T-cell (primary cell): ENCODE measurements around the gene IWS1. TPM values are rescaled to one million over a fixed set of nuclear protein-coding genes. Genes with fewer than 3 reads are reported as not detected.

Experiments
- ATAC-seq, 4 experiments: fragments of 200-7000 bp in 3 of 4; fragments of 150-1000 bp in 1 of 4; cut with Tn5 transposase; replicated peaks in 1 of 4; 1 replicate in 3 of 4; 2 replicates in 1 of 4; pipeline ENCODE4 v1.10.0; 2021; ENCODE audit warnings: moderate library complexity in 3 of 4, mild to moderate bottlenecking in 2 of 4, moderate number of reproducible peaks in 1 of 4
- CTCF ChIA-PET, 2 donors: fragments of 300-600 bp; sonication (Branson Sonifier 250); formaldehyde crosslinking; loops; one replicate each; lab custom pipeline; 2022; ENCODE audit warnings: antibody characterized with exemption in 2 of 2; lab: Charles Lee
- POLR2A ChIA-PET, 2 donors: fragments of 300-600 bp; sonication (Branson Sonifier 250); formaldehyde crosslinking; loops; one replicate each; lab custom pipeline; 2022; ENCODE audit warnings: antibody characterized with exemption in 2 of 2; lab: Charles Lee
- DNase-seq, 35 experiments: peaks; one replicate each; pipeline versions ENCODE4 v3.0.0 to v3.0.0-alpha.2; 2013 to 2023
- H3K27ac ChIP-seq: one replicate; pipeline ENCODE4 v1.5.1; 2013; ENCODE audit warnings: low read length
- H3K27me3 ChIP-seq, 2 experiments: replicated peaks in 1 of 2; 1 replicate in 1 of 2; 2 replicates in 1 of 2; pipeline versions ENCODE4 v1.6.1 to v1.7.0; 2013; ENCODE audit warnings: low read length in 1 of 2, mixed read lengths in 1 of 2; ENCODE audit not compliant: control insufficient read depth in 2 of 2, insufficient read depth in 2 of 2; ENCODE audit errors: extremely low read depth in 1 of 2
- H3K36me3 ChIP-seq, 2 donors: 1 replicate in 1 of 2; 2 replicates in 1 of 2; pipeline versions ENCODE4 v1.6.1 to v1.7.0; 2013; ENCODE audit warnings: low read length in 1 of 2; ENCODE audit not compliant: control insufficient read depth in 2 of 2, insufficient read depth in 1 of 2; ENCODE audit errors: extremely low read depth in 1 of 2
- H3K4me1 ChIP-seq, 2 experiments: 1 replicate in 1 of 2; 2 replicates in 1 of 2; pipeline versions ENCODE4 v1.6.1 to v1.7.0; 2013; ENCODE audit warnings: low read length in 2 of 2, mixed read lengths in 1 of 2; ENCODE audit not compliant: insufficient read depth in 2 of 2, control insufficient read depth in 1 of 2; ENCODE audit errors: extremely low read depth in 1 of 2
- H3K4me3 ChIP-seq, 2 donors: 1 replicate in 1 of 2; 2 replicates in 1 of 2; pipeline versions ENCODE4 v1.5.1 to v1.7.0; 2013; ENCODE audit warnings: mild to moderate bottlenecking in 2 of 2, low read length in 1 of 2, moderate library complexity in 1 of 2; ENCODE audit not compliant: control insufficient read depth in 1 of 2; ENCODE audit errors: extremely low read depth in 1 of 2
- H3K9me3 ChIP-seq: 2 replicates; pipeline ENCODE4 v1.7.0; 2013
- H3K27ac Mint-ChIP-seq, 2 donors: one replicate each; pipeline ENCODE4 v1.8.0; 2020 to 2021; ENCODE audit warnings: mild to moderate bottlenecking in 2 of 2, mixed read lengths in 2 of 2
- H3K27me3 Mint-ChIP-seq, 2 donors: one replicate each; pipeline ENCODE4 v1.8.0; 2021 to 2022; ENCODE audit warnings: mixed read lengths in 2 of 2
- H3K36me3 Mint-ChIP-seq: one replicate; pipeline ENCODE4 v1.8.0; 2021; ENCODE audit warnings: mixed read lengths
- H3K4me1 Mint-ChIP-seq, 3 donors: one replicate each; pipeline ENCODE4 v1.8.0; 2020 to 2022; ENCODE audit warnings: mixed read lengths in 3 of 3, mild to moderate bottlenecking in 1 of 3
- H3K4me3 Mint-ChIP-seq, 3 donors: one replicate each; pipeline ENCODE4 v1.8.0; 2020 to 2022; ENCODE audit warnings: mild to moderate bottlenecking in 3 of 3, mixed read lengths in 3 of 3, moderate library complexity in 3 of 3
- H3K9me3 Mint-ChIP-seq, 3 donors: one replicate each; pipeline ENCODE4 v1.8.0; 2020 to 2022; ENCODE audit warnings: mixed read lengths in 3 of 3
- WGBS: methylation state at CpG from one replicate; pipeline ENCODE4 v1.1.5; 2013; ENCODE audit warnings: missing lambda C conversion rate; ENCODE audit not compliant: insufficient coverage; 5-methylcytosine and 5-hydroxymethylcytosine counted together
- total RNA-seq, 35 experiments: library from RNA in 6 of 35; stranded (reverse) in 6 of 35; fragments of 120-200 nt in 1 of 35; gene quantifications; one replicate each; pipeline versions ENCODE4 v1.2.1 to v1.2.4 and lab custom pipeline; 2013 to 2026

IWS1 gene
- total RNA-seq, 5 donors from 2014 or later (not counting 1 experiment from before 2014, with no cell fraction given) = 20.8 to 47.1 (median 42.6) TPM

DNA sequence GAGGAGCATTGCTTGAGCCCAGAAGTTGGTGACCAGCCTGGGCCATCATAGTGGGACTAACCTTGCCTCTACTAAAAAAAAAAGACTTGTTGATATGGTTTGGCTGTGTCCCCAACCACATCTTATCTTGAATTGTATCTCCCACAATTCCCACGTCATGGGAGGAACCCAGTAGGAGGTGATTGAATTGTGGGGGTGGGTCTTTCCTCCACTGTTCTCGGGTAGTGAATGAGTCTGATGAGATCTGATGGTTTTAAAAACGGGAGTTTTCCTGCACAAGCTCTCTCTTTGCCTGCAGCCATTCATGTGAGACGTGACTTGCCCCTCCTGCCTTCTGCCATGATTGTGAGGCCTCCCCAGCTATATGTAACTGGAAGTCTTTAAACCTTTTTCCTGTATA lies 61.0 kb downstream of the IWS1 start:
- no peak for DNase-seq
- CTCF ChIA-PET = no interaction called here

DNA sequence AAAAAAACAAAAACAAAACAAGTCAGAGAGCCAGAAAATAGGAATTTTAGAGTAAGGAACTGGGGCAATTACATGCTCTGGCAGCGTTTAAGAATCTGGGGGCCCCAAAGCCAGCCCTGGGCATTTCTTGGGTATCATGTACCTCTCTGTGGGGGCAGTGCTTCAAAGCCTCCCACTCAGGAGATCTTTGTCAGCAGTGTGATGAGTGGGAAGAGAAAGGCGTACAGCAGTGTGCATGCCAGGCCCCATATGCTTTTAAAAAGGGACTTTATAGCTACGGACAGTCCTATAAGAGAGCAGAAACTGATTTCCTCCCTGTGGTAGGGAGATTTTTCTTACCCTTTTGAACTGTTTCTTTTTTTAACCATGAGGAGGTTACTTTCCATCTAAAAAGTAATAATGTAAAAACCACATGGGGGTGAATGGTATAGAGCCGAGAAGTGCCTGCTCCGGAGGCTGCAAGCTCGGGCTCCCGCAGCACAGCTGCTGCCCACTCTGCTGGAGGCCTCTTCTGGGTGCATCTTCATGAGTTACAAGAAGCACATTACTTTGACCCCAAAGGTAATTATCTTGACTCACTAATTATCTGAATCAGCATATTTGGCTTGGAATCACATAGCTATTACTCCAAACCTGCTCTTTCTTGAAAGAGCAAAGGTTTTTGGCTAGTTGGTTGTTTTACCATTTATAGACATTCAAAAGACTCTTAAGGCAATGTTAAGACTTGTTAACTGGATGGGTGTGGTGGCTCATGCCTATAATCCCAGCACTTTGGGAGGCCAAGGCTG lies 61.6 kb downstream of the IWS1 start:
- Histone ChIP-seq H3K27me3 (no peaks in the 10 kb centered on the region), H3K9me3 (no peaks in the 10 kb centered on the region), H3K4me3 (no peak overlapping the region), H3K27ac (no peak overlapping the region), H3K4me1 (peaks cover 0 to 11% of the 10 kb centered on the region in 2 experiments), H3K36me3 (peaks cover 3 to 8% of the 10 kb centered on the region in 2 donors)
- ChIA-PET POLR2A (no interaction called here), CTCF (no interaction called here)
- ATAC-seq (no peak), DNase-seq (no peak)
- Mint-ChIP-seq H3K27me3 (no peaks in the 10 kb centered on the region), H3K9me3 (no peaks in the 10 kb centered on the region), H3K4me1 (peaks cover 17 to 18% (median 18%) of the 10 kb centered on the region in 3 donors), H3K4me3 (no peak overlapping the region), H3K36me3 (peaks cover 27% of the 10 kb centered on the region), H3K27ac (no peak overlapping the region)
- WGBS = 28% methylated on average over 3 of the region's 7 CpGs

More for the DNA sequence above, 61.0 kb downstream of the IWS1 start:
- peaks cover 17 to 18% (median 18%) of the 10 kb centered on the region in 3 donors for H3K4me1 Mint-ChIP-seq
- peak in 1 of 4 experiments; percentile 35 for ATAC-seq
- no peak overlapping the region for H3K27ac Mint-ChIP-seq
- Histone ChIP-seq H3K4me3 (no peak overlapping the region), H3K36me3 (peaks cover 3 to 8% of the 10 kb centered on the region in 2 donors), H3K27ac (no peak overlapping the region), H3K4me1 (peaks cover 0 to 11% of the 10 kb centered on the region in 2 experiments), H3K9me3 (no peaks in the 10 kb centered on the region), H3K27me3 (no peaks in the 10 kb centered on the region)
- H3K9me3 Mint-ChIP-seq = no peaks in the 10 kb centered on the region
- WGBS = 0% methylated on average over 1 of the region's 4 CpGs
- POLR2A ChIA-PET = interaction anchor here in 1 of 2 donors (0.7 kb wide), 1 partner anchor 36 kb away, joined by 3 read pairs; no protein-coding TSS in a partner anchor
- no peaks in the 10 kb centered on the region for H3K27me3 Mint-ChIP-seq
- peaks cover 30% of the 10 kb centered on the region for H3K36me3 Mint-ChIP-seq
- no peak overlapping the region for H3K4me3 Mint-ChIP-seq

DNA sequence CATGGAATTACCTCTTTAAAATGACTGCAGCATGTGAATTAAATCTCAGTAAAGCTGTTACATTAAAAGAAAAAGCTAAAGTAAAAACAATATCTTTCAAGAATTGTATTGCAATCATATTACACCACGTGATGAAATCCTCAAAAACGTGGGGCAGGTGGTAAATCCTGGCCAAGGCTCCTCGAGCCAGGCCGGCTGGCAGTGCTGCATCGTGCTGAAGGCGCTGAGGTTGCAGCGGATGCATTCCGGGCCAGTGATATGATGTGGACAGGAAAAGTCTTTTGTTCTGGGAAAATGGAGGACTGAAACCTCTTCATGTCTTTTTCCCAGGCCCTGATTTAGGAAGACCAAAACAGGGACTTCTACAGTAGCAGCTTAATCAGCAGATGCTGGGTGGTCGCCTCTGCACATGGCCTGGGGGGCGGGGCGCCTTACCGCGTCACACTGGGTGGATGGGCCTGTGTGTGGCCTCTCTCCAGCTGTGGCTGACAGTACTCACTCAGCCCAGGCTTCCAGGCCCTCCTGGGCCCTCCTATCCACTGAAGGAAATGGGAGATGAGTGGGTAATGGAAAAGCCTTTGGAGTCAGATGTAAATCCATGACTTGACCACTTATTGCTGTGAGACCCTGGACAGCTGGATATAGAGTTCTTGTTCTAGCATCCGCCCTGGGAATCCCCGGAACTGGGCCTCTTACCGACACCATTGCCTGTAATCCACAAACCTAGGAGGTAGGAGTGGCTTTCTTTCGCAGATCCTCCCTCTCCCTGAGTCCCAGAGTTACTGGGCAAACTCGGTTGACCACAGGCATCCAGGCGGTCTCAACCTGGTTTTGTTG lies 62.9 kb downstream of the IWS1 start:
- Histone ChIP-seq H3K4me3 (no peak overlapping the region), H3K4me1 (peaks cover 0 to 11% of the 10 kb centered on the region in 2 experiments), H3K9me3 (no peaks in the 10 kb centered on the region), H3K27me3 (no peaks in the 10 kb centered on the region), H3K36me3 (peaks cover 3% of the 10 kb centered on the region in 2 donors), H3K27ac (no peak overlapping the region)
- ChIA-PET CTCF (no interaction called here), POLR2A (no interaction called here)
- ATAC-seq (no peak), DNase-seq (no peak)
- Mint-ChIP-seq H3K27ac (no peak overlapping the region), H3K9me3 (no peaks in the 10 kb centered on the region), H3K4me3 (no peak overlapping the region), H3K36me3 (peaks cover 20% of the 10 kb centered on the region), H3K4me1 (peaks cover 17 to 18% (median 18%) of the 10 kb centered on the region in 3 donors), H3K27me3 (no peaks in the 10 kb centered on the region)
- 94% methylated on average over 10 of the region's 19 CpGs for WGBS

DNA sequence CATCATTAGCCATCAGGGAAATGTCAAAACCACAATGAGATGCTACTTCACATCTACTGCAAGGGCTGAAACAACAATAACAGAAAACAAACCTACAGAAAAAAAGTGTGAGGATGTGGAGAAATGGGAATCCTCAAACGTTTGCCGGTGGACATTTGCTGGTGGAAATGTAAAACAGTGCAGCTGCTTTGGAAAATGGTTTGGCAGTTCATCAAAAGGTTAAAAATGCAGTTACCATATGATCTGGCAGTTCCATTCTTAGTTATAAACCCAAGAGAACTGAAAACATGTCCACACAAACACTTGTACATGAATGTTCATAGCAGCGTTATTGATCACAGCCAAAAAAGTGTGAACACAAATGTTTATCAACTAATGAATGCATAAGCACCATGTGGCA lies 63.8 kb downstream of the IWS1 start:
- CTCF ChIA-PET = no interaction called here
- no peaks in the 10 kb centered on the region for H3K27me3 Mint-ChIP-seq
- POLR2A ChIA-PET = no interaction called here
- Histone ChIP-seq H3K27ac (no peak overlapping the region), H3K27me3 (no peaks in the 10 kb centered on the region), H3K9me3 (no peaks in the 10 kb centered on the region), H3K4me3 (no peak overlapping the region), H3K36me3 (no peaks in the 10 kb centered on the region), H3K4me1 (peaks cover 0 to 11% of the 10 kb centered on the region in 2 experiments)
- peaks cover 17 to 18% (median 18%) of the 10 kb centered on the region in 3 donors for H3K4me1 Mint-ChIP-seq
- peaks cover 15% of the 10 kb centered on the region for H3K36me3 Mint-ChIP-seq
- no peak overlapping the region for H3K4me3 Mint-ChIP-seq
- no peak overlapping the region for H3K27ac Mint-ChIP-seq
- H3K9me3 Mint-ChIP-seq = no peaks in the 10 kb centered on the region
- no CpG with 5 or more reads among the region's 3 CpGs for WGBS
- ATAC-seq = no peak
- DNase-seq = no peak

DNA sequence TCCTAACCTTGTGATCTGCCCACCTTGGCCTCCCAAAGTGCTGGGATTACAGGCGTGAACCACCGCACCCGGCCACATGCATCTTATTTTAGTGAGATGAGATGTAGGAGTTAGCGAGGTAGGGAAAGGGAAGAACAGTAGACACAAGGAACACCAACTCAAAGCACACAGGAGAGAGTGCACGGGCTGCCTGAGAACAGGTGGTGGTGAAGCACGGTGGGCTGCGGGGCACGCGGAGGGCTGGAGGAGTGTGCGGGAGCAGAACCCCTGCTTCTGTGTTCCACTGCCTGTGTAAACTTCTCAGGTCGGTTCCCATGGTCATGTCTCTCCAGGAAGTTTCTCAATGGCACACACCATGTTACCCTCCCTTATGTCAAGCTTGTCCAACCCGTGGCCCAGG lies 69.3 kb downstream of the IWS1 start:
- CTCF ChIA-PET = interaction anchor here in 1 of 2 donors (0.7 kb wide), 1 partner anchor 21 kb away, joined by 5 read pairs; no protein-coding TSS in a partner anchor
- peaks cover 0 to 11% of the 10 kb centered on the region in 2 donors for H3K36me3 ChIP-seq
- Mint-ChIP-seq H3K27me3 (no peaks in the 10 kb centered on the region), H3K4me3 (no peak overlapping the region), H3K27ac (no peak overlapping the region), H3K36me3 (peaks cover 32% of the 10 kb centered on the region), H3K9me3 (no peaks in the 10 kb centered on the region), H3K4me1 (peaks cover 0 to 7% (median 6%) of the 10 kb centered on the region in 3 donors)
- POLR2A ChIA-PET = no interaction called here
- 95% methylated on average over 7 of the region's 12 CpGs for WGBS
- no peak overlapping the region for H3K4me3 ChIP-seq
- H3K4me1 ChIP-seq = no peaks in the 10 kb centered on the region
- H3K27me3 ChIP-seq = no peaks in the 10 kb centered on the region
- DNase-seq (no peak), ATAC-seq (no peak)
- H3K27ac ChIP-seq = no peak overlapping the region
- H3K9me3 ChIP-seq = no peaks in the 10 kb centered on the region
